Cardiac muscle cell (in vitro differentiated cells and primary cell): ENCODE data around the gene CCL21. TPM values are rescaled to one million over a fixed set of nuclear protein-coding genes. Genes with fewer than 3 reads are reported as not detected.
A peak's percentile ranks its signal among the peaks of the same experiment; 100 is the strongest.
"Not testable (repeated sequence)": the region's sequence is repeated elsewhere in the genome, so short reads cannot be mapped to it uniquely, and the experiment has no call there.

Source experiments
- DNase-seq, 2 donors: peaks; one replicate each; pipeline versions ENCODE4 v3.0.0 to v3.0.0-alpha.2; 2010 to 2017; ENCODE audit warnings: low read depth in 1 of 2, low spot score in 1 of 2
- H3K27ac ChIP-seq: fragments of 200-600 bp; sonication (generic); 2 replicates; pipeline ENCODE4 v1.5.1; 2016
- H3K27me3 ChIP-seq: fragments of 200-600 bp; sonication (generic); 2 replicates; pipeline ENCODE4 v1.6.0; 2016; ENCODE audit warnings: control low read depth
- H3K36me3 ChIP-seq: fragments of 200-600 bp; sonication (generic); 2 replicates; pipeline ENCODE4 v1.5.1; 2016; ENCODE audit warnings: control low read depth
- H3K4me1 ChIP-seq: fragments of 200-600 bp; sonication (generic); 2 replicates; pipeline ENCODE4 v1.8.1; 2017; ENCODE audit warnings: low read depth, mild to moderate bottlenecking, mixed run types
- H3K4me3 ChIP-seq: fragments of 200-600 bp; sonication (generic); 2 replicates; pipeline ENCODE4 v1.5.1; 2016; ENCODE audit warnings: mild to moderate bottlenecking
- H3K9me3 ChIP-seq: fragments of 200-600 bp; sonication (generic); 2 replicates; pipeline ENCODE4 v1.5.1; 2017; ENCODE audit warnings: low read depth, mild to moderate bottlenecking, control low read depth
- CTCF ChIP-seq: IDR thresholded peaks from 2 replicates; pipeline ENCODE4 v1.5.1; 2012; ENCODE audit warnings: low read depth, mild to moderate bottlenecking, low read length
- polyA plus RNA-seq: library from polyadenylated mRNA; unstranded; fragments of >200 nt; fragmentation: Nextera tagmentation; extraction: Ambion mirVana; gene quantifications from 2 replicates; pipeline ENCODE4 v1.2.1, GENCODE V29; 2016
- total RNA-seq: library from RNA; depleted of rRNA; stranded (reverse); fragments of >200 nt; gene quantifications from 2 replicates; pipeline ENCODE4 v1.2.3, GENCODE V29; 2016

Gene CCL21
- total RNA-seq (3.6 and 8.2 TPM in 2 replicates), polyA plus RNA-seq (2.2 and 8.0 TPM in 2 replicates)

GRCh38 chr9:34710023-34710422 lies at the start of gene CCL21:
Gene CCL21, minus strand, starts transcription at chr9:34710136. Its CDS starts 70 bp downstream, at chr9:34710066.
- Histone ChIP-seq H3K36me3 (no peaks in the 10 kb centered on the region), H3K27me3 (no peaks in the 10 kb centered on the region), H3K4me3 (no peak within 1 kb of the TSS), H3K4me1 (no peaks in the 10 kb centered on the region), H3K9me3 (no peaks in the 10 kb centered on the region), H3K27ac (no peak within 1 kb of the TSS)
- DNase-seq, result peak in 1 of 2 donors; percentile 80
- no peak for TF ChIP-seq CTCF

GRCh38 chr9:34759432-34760134 lies 49.6 kb upstream of the CCL21 start:
- Histone ChIP-seq H3K4me1 (peaks cover 9% of the 10 kb centered on the region), H3K36me3 (no peaks in the 10 kb centered on the region), H3K9me3 (no peaks in the 10 kb centered on the region), H3K4me3 (no peak overlapping the region), H3K27ac (peak overlapping the region; percentile 1), H3K27me3 (peaks cover 3% of the 10 kb centered on the region)
- peak in 1 of 2 donors; percentile 19 for DNase-seq
- TF ChIP-seq CTCF, result no peak

GRCh38 chr9:34750320-34750719 lies 40.4 kb upstream of the CCL21 start:
- H3K27me3 ChIP-seq, result peaks cover 14% of the 10 kb centered on the region
- H3K9me3 ChIP-seq, H3K4me1 ChIP-seq, H3K27ac ChIP-seq, H3K36me3 ChIP-seq, DNase-seq, H3K4me3 ChIP-seq: not testable (repeated sequence)

GRCh38 chr9:34746526-34746925 lies 36.6 kb upstream of the CCL21 start:
- Histone ChIP-seq H3K9me3 (no peaks in the 10 kb centered on the region), H3K4me1 (peaks cover 8% of the 10 kb centered on the region), H3K27ac (no peak overlapping the region), H3K27me3 (no peaks in the 10 kb centered on the region), H3K4me3 (no peak overlapping the region), H3K36me3 (no peaks in the 10 kb centered on the region)
- no peak for TF ChIP-seq CTCF
- peak in 1 of 2 donors; percentile 16 for DNase-seq

- H3K4me3 ChIP-seq, result no peak overlapping the region
- no peaks in the 10 kb centered on the region for H3K36me3 ChIP-seq
- H3K27me3 ChIP-seq, result no peaks in the 10 kb centered on the region
- peaks cover 8% of the 10 kb centered on the region for H3K4me1 ChIP-seq
- peak in 1 of 2 donors; percentile 84 for DNase-seq
- no peak overlapping the region for H3K27ac ChIP-seq
- TF ChIP-seq CTCF, result no peak
- no peaks in the 10 kb centered on the region for H3K9me3 ChIP-seq
These were observed 34.6 kb upstream of the CCL21 start for GRCh38 chr9:34744295-34745221.

GRCh38 chr9:34742710-34743109 lies 32.8 kb upstream of the CCL21 start:
- TF ChIP-seq CTCF, result no peak
- no peak overlapping the region for H3K27ac ChIP-seq
- H3K9me3 ChIP-seq, result no peaks in the 10 kb centered on the region
- H3K4me1 ChIP-seq, result peaks cover 12% of the 10 kb centered on the region
- H3K36me3 ChIP-seq, result no peaks in the 10 kb centered on the region
- no peak overlapping the region for H3K4me3 ChIP-seq
- DNase-seq, result no peak
- no peaks in the 10 kb centered on the region for H3K27me3 ChIP-seq
